GM12872 (cell line): ENCODE data around the gene TMED10.

ENCODE experiments used
- CTCF ChIP-seq: IDR thresholded peaks from 3 replicates; pipeline ENCODE4 v1.5.1; 2011; ENCODE audit warnings: low read depth, mild to moderate bottlenecking, low read length, moderate library complexity; ENCODE audit not compliant: insufficient read depth

The TMED10 gene

GRCh38 chr14:75216427-75217006, 40.1 kb upstream of the TMED10 start:
- no peak for TF ChIP-seq CTCF

- TF ChIP-seq CTCF: no peak
These were observed 39.1 kb upstream of the TMED10 start for GRCh38 chr14:75215520-75215919.

- no peak for TF ChIP-seq CTCF
These were observed 38.1 kb upstream of the TMED10 start for GRCh38 chr14:75214558-75214957.

GRCh38 chr14:75213172-75213571, 36.8 kb upstream of the TMED10 start:
- no peak for TF ChIP-seq CTCF

- no peak for TF ChIP-seq CTCF
These were observed 32.4 kb upstream of the TMED10 start for GRCh38 chr14:75208843-75209242.

- TF ChIP-seq CTCF: no peak
These were observed 29.8 kb upstream of the TMED10 start for GRCh38 chr14:75206190-75206589.

GRCh38 chr14:75205591-75205990, 29.2 kb upstream of the TMED10 start:
- no peak for TF ChIP-seq CTCF
